Measurements from ENCODE around the gene ZNF580.

Gene ZNF580

GRCh38 chr19:55642153-55643002 lies 1.6 kb downstream of the ZNF580 start:
- peak; percentile 47 to 56 for DNase-seq
- TF ChIP-seq GATA1 (IDR thresholded peaks at IDR 0.05; ENCODE audit: low read depth, low read length) (no peak), POLR2A (IDR thresholded peaks at IDR 0.05; ENCODE audit: low read length) (no peak)

GRCh38 chr19:55643003-55643886 lies 2.4 kb downstream of the ZNF580 start, which contains the start of gene ZNF581:
Gene ZNF581, plus strand, starts transcription at chr19:55643649. Its CDS starts 923 bp downstream, at chr19:55644572.
- DNase-seq = peak; percentile 84 to 89

GRCh38 chr19:55643887-55644176 lies 3.0 kb downstream of the ZNF580 start:
- peak; percentile 58 to 66 for DNase-seq
- TF ChIP-seq POLR2A (IDR thresholded peaks at IDR 0.05; ENCODE audit: low read length) (no peak), GATA1 (IDR thresholded peaks at IDR 0.05; ENCODE audit: low read depth, low read length) (no peak)

More at GRCh38 chr19:55643003-55643886, 2.4 kb downstream of the ZNF580 start, which contains the start of gene ZNF581:
- TF ChIP-seq POLR2A (IDR thresholded peaks at IDR 0.05; ENCODE audit: low read length) = peak; percentile 70
- no peak for TF ChIP-seq GATA1 (IDR thresholded peaks at IDR 0.05; ENCODE audit: low read depth, low read length)

GRCh38 chr19:55644191-55644833 lies 3.5 kb downstream of the ZNF580 start:
- no peak for DNase-seq

GRCh38 chr19:55644842-55645511 lies 4.2 kb downstream of the ZNF580 start:
- no peak for DNase-seq
- TF ChIP-seq POLR2A (IDR thresholded peaks at IDR 0.05; ENCODE audit: low read length) (no peak), GATA1 (IDR thresholded peaks at IDR 0.05; ENCODE audit: low read depth, low read length) (no peak)

More at GRCh38 chr19:55644191-55644833, 3.5 kb downstream of the ZNF580 start:
- no peak for TF ChIP-seq POLR2A (IDR thresholded peaks at IDR 0.05; ENCODE audit: low read length)
- no peak for TF ChIP-seq GATA1 (IDR thresholded peaks at IDR 0.05; ENCODE audit: low read depth, low read length)

- no peak for TF ChIP-seq POLR2A (IDR thresholded peaks at IDR 0.05; ENCODE audit: low read length)
- TF ChIP-seq GATA1 (IDR thresholded peaks at IDR 0.05; ENCODE audit: low read depth, low read length) = no peak
- DNase-seq = no peak
Measured at GRCh38 chr19:55645512-55645881, 4.7 kb downstream of the ZNF580 start.

- no peak for DNase-seq
- no peak for TF ChIP-seq POLR2A (IDR thresholded peaks at IDR 0.05; ENCODE audit: low read length)
- no peak for TF ChIP-seq GATA1 (IDR thresholded peaks at IDR 0.05; ENCODE audit: low read depth, low read length)
Measured at GRCh38 chr19:55646889-55647731, 6.3 kb downstream of the ZNF580 start.

- DNase-seq = peak; percentile 58 to 68
- TF ChIP-seq GATA1 (IDR thresholded peaks at IDR 0.05; ENCODE audit: low read depth, low read length) (no peak), POLR2A (IDR thresholded peaks at IDR 0.05; ENCODE audit: low read length) (no peak)
Measured at GRCh38 chr19:55647732-55648584, 7.2 kb downstream of the ZNF580 start, which contains the start of gene CCDC106. Gene CCDC106, plus strand, starts transcription at chr19:55648212. Its CDS starts 835 bp downstream, at chr19:55649047.

- no peak for DNase-seq
- TF ChIP-seq POLR2A (IDR thresholded peaks at IDR 0.05; ENCODE audit: low read length) (no peak), GATA1 (IDR thresholded peaks at IDR 0.05; ENCODE audit: low read depth, low read length) (no peak)
Measured at GRCh38 chr19:55648585-55649267, 7.9 kb downstream of the ZNF580 start.

- TF ChIP-seq GATA1 (IDR thresholded peaks at IDR 0.05; ENCODE audit: low read depth, low read length) = no peak
- TF ChIP-seq POLR2A (IDR thresholded peaks at IDR 0.05; ENCODE audit: low read length) = no peak
- DNase-seq = no peak
Measured at GRCh38 chr19:55649268-55650125, 8.7 kb downstream of the ZNF580 start.
